ENCODE data around the gene RAB3D.

GRCh38 chr19:11367528-11367927 is 28.1 kb upstream of the RAB3D start:
- TF ChIP-seq CTCF (IDR thresholded peaks at IDR 0.05; ENCODE audit: insufficient read depth, low read length, poor library complexity, severe bottlenecking) = no peak
- TF ChIP-seq EZH2phosphoT487 (conservative IDR thresholded peaks at IDR 0.05; ENCODE audit: low read length) = no peak

All from SU-DHL-6 (cell line).